Motor neuron (in vitro differentiated cells): ENCODE data around the gene HBE1. TPM values are rescaled to one million over a fixed set of nuclear protein-coding genes. Genes with fewer than 3 reads are reported as not detected.
"Not testable (repeated sequence)": the region's sequence is repeated elsewhere in the genome, so short reads cannot be mapped to it uniquely, and the experiment has no call there.

Experiments
- ATAC-seq, 8 experiments: fragments of 200-7000 bp; cut with Tn5 transposase; replicated peaks in 6 of 8; 2 replicates each; pipeline ENCODE4 v1.8.0; 2021; ENCODE audit warnings: mild to moderate bottlenecking in 8 of 8, moderate library complexity in 8 of 8
- H3K27ac ChIP-seq, 2 donors: fragments of 250-450 bp; sonication (Bioruptor Pico); 2 replicates each; pipeline ENCODE4 v1.9.0; 2021; ENCODE audit warnings: antibody characterized with exemption in 2 of 2, mild to moderate bottlenecking in 2 of 2, moderate library complexity in 1 of 2
- H3K4me1 ChIP-seq, 2 donors: fragments of 250-450 bp; sonication (Bioruptor Pico); replicated peaks in 1 of 2; 2 replicates each; pipeline ENCODE4 v1.6.1; 2021; ENCODE audit warnings: antibody characterized with exemption in 2 of 2, mild to moderate bottlenecking in 2 of 2, moderate library complexity in 1 of 2
- H3K4me3 ChIP-seq, 5 donors: fragments of 250-450 bp; sonication (Bioruptor Pico); 2 replicates each; pipeline ENCODE4 v1.9.0; 2021; ENCODE audit warnings: antibody characterized with exemption in 5 of 5, mild to moderate bottlenecking in 5 of 5, moderate library complexity in 4 of 5
- WGBS, 10 experiments: fragments of 450-650 bp; shearing (Covaris generic); methylation state at CpG; one replicate each; pipeline ENCODE4 v1.0.0; 2022; 5-methylcytosine and 5-hydroxymethylcytosine counted together
- in situ Hi-C, 9 experiments: fragments of 400-800 bp; cut with MboI; loops; one replicate each; pipeline ENCODE4 v1.15.0; 2021; ENCODE audit warnings: low sequenced_read_pairs in 9 of 9, low pct_unique_long_range_greater_than_20kb in 2 of 9; ENCODE audit not compliant: unreplicated experiment in 9 of 9
- total RNA-seq, 8 experiments: library from RNA; unstranded; fragments of 300-600 nt; gene quantifications; 2 replicates each; pipeline versions ENCODE4 v1.2.3 to v1.2.4, GENCODE V29; 2022

Gene HBE1
- total RNA-seq, 8 experiments from 2014 or later = 0.50 TPM; not detected in 7

GRCh38 chr11:5254646-5255413 lies 14.9 kb downstream of the HBE1 start, which contains the start of gene HBG2:
Gene HBG2 (minus strand): TSS chr11:5254781. CDS start chr11:5254728, 53 bp downstream.
- H3K4me3 ChIP-seq, H3K4me1 ChIP-seq, ATAC-seq, in situ Hi-C loops, H3K27ac ChIP-seq: not testable (repeated sequence)
- WGBS, 10 experiments = 24 to 100% (median 68%) methylated on average over 1 to 3 of the region's 9 CpGs

- H3K27ac ChIP-seq, ATAC-seq, H3K4me3 ChIP-seq, in situ Hi-C loops, H3K4me1 ChIP-seq: not testable (repeated sequence)
- 17 to 75% (median 61%) methylated on average over 1 to 2 of the region's 2 CpGs; no CpG with 5 or more reads in 6 of the 10 experiments for WGBS, 10 experiments
Observed at GRCh38 chr11:5254023-5254422, 15.7 kb downstream of the HBE1 start.

GRCh38 chr11:5253440-5253839 lies 16.3 kb downstream of the HBE1 start:
- in situ Hi-C loops, H3K27ac ChIP-seq, ATAC-seq, H3K4me1 ChIP-seq, H3K4me3 ChIP-seq: not testable (repeated sequence)
- no CpG with 5 or more reads among the region's 5 CpGs for WGBS, 10 experiments

- Histone ChIP-seq H3K4me1 (no peaks in the 10 kb centered on the region), H3K4me3 (no peak overlapping the region), H3K27ac (no peak overlapping the region)
- in situ Hi-C loops = no loop called here
- ATAC-seq = no peak
- WGBS, 10 experiments = 0 to 100% (median 71%) methylated on average over 1 of the region's 1 CpG; no CpG with 5 or more reads in 5 of the 10 experiments
Observed at GRCh38 chr11:5252919-5253265, 16.9 kb downstream of the HBE1 start.

GRCh38 chr11:5252192-5252918 lies 17.4 kb downstream of the HBE1 start:
- Histone ChIP-seq H3K27ac (no peak overlapping the region), H3K4me3 (no peak overlapping the region), H3K4me1 (no peaks in the 10 kb centered on the region)
- in situ Hi-C loops = no loop called here
- 7 to 94% (median 74%) methylated on average over 1 to 8 of the region's 9 CpGs; no CpG with 5 or more reads in 1 of the 10 experiments for WGBS, 10 experiments
- ATAC-seq = no peak

GRCh38 chr11:5251746-5252145 lies 18.0 kb downstream of the HBE1 start:
- in situ Hi-C loops = no loop called here
- WGBS, 10 experiments = 0 to 79% (median 60%) methylated on average over 1 to 2 of the region's 2 CpGs; no CpG with 5 or more reads in 1 of the 10 experiments
- ATAC-seq = no peak
- no peak overlapping the region for H3K4me3 ChIP-seq
- H3K4me1 ChIP-seq = no peaks in the 10 kb centered on the region
- H3K27ac ChIP-seq = no peak overlapping the region

GRCh38 chr11:5250543-5251204 lies 19.1 kb downstream of the HBE1 start:
- no peak overlapping the region for H3K4me3 ChIP-seq
- H3K4me1 ChIP-seq = no peaks in the 10 kb centered on the region
- in situ Hi-C loops = no loop called here
- ATAC-seq = no peak
- no peak overlapping the region for H3K27ac ChIP-seq
- WGBS, 10 experiments = 40 to 100% (median 77%) methylated on average over 1 to 4 of the region's 4 CpGs; no CpG with 5 or more reads in 1 of the 10 experiments

GRCh38 chr11:5249807-5250396 lies 19.8 kb downstream of the HBE1 start, which contains the start of gene HBG1:
Gene HBG1 (minus strand): TSS chr11:5249857. CDS start chr11:5249804, 53 bp downstream.
- 0 to 100% (median 60%) methylated on average over 1 to 2 of the region's 9 CpGs; no CpG with 5 or more reads in 1 of the 10 experiments for WGBS, 10 experiments
- H3K4me3 ChIP-seq, in situ Hi-C loops, H3K27ac ChIP-seq, ATAC-seq, H3K4me1 ChIP-seq: not testable (repeated sequence)

- H3K4me1 ChIP-seq, H3K4me3 ChIP-seq, ATAC-seq, H3K27ac ChIP-seq, in situ Hi-C loops: not testable (repeated sequence)
- WGBS, 10 experiments = 80% methylated on average over 5 of the region's 7 CpGs; no CpG with 5 or more reads in 9 of the 10 experiments
Observed at GRCh38 chr11:5248498-5248897, 21.2 kb downstream of the HBE1 start.

- H3K4me1 ChIP-seq = no peaks in the 10 kb centered on the region
- 8 to 100% (median 80%) methylated on average over 1 to 3 of the region's 3 CpGs; no CpG with 5 or more reads in 1 of the 10 experiments for WGBS, 10 experiments
- no peak for ATAC-seq
- in situ Hi-C loops = no loop called here
- H3K27ac ChIP-seq = no peak overlapping the region
- no peak overlapping the region for H3K4me3 ChIP-seq
Observed at GRCh38 chr11:5247472-5248192, 22.1 kb downstream of the HBE1 start.

- in situ Hi-C loops = no loop called here
- no peak for ATAC-seq
- Histone ChIP-seq H3K4me3 (no peak overlapping the region), H3K4me1 (no peaks in the 10 kb centered on the region), H3K27ac (no peak overlapping the region)
- 34 to 100% (median 77%) methylated on average over 1 to 6 of the region's 6 CpGs for WGBS, 10 experiments
Observed at GRCh38 chr11:5246772-5247471, 22.8 kb downstream of the HBE1 start.

GRCh38 chr11:5245155-5245554 lies 24.6 kb downstream of the HBE1 start:
- in situ Hi-C loops = no loop called here
- Histone ChIP-seq H3K4me1 (no peaks in the 10 kb centered on the region), H3K27ac (no peak overlapping the region), H3K4me3 (no peak overlapping the region)
- no peak for ATAC-seq
- WGBS, 10 experiments = 38 to 100% (median 81%) methylated on average over 1 to 2 of the region's 2 CpGs; no CpG with 5 or more reads in 2 of the 10 experiments
